GM18502 (cell line): ENCODE results near the gene LAMC1.
"Not testable (repeated sequence)": the region's sequence is repeated elsewhere in the genome, so short reads cannot be mapped to it uniquely, and the experiment has no call there.

Experiments
- ATAC-seq: cut with Tn5 transposase; IDR thresholded peaks from one replicate; pipeline ENCODE4 v1.9.1; 2021; ENCODE audit warnings: mild to moderate bottlenecking; ENCODE audit not compliant: unreplicated experiment, poor library complexity

The LAMC1 gene

GRCh38 chr1:183139281-183139942 lies 116.2 kb downstream of the LAMC1 start:
- ATAC-seq: no peak

- no peak for ATAC-seq
Observed at GRCh38 chr1:183140633-183141032, 117.4 kb downstream of the LAMC1 start.

GRCh38 chr1:183142171-183142570 lies 119.0 kb downstream of the LAMC1 start:
- no peak for ATAC-seq

- no peak for ATAC-seq
Observed at GRCh38 chr1:183143576-183144315, 120.5 kb downstream of the LAMC1 start.

- ATAC-seq: no peak
Observed at GRCh38 chr1:183144752-183145151, 121.5 kb downstream of the LAMC1 start.

- no peak for ATAC-seq
Observed at GRCh38 chr1:183147735-183148134, 124.5 kb downstream of the LAMC1 start.

GRCh38 chr1:183148599-183148998 lies 125.4 kb downstream of the LAMC1 start:
- no peak for ATAC-seq

GRCh38 chr1:183149273-183149672 lies 126.1 kb downstream of the LAMC1 start:
- no peak for ATAC-seq

- not testable (repeated sequence) for ATAC-seq
Observed at GRCh38 chr1:183150032-183150431, 126.8 kb downstream of the LAMC1 start.

GRCh38 chr1:183150445-183150844 lies 127.2 kb downstream of the LAMC1 start:
- ATAC-seq: no peak

GRCh38 chr1:183152180-183152579 lies 129.0 kb downstream of the LAMC1 start:
- no peak for ATAC-seq

- no peak for ATAC-seq
Observed at GRCh38 chr1:183155939-183156338, 132.7 kb downstream of the LAMC1 start.

- ATAC-seq: no peak
Observed at GRCh38 chr1:183159960-183160359, 136.7 kb downstream of the LAMC1 start.

GRCh38 chr1:183161391-183161790 lies 138.2 kb downstream of the LAMC1 start:
- ATAC-seq: no peak

GRCh38 chr1:183163316-183163715 lies 140.1 kb downstream of the LAMC1 start:
- ATAC-seq: no peak

- no peak for ATAC-seq
Observed at GRCh38 chr1:183164340-183164739, 141.1 kb downstream of the LAMC1 start.

GRCh38 chr1:183164963-183165362 lies 141.7 kb downstream of the LAMC1 start:
- no peak for ATAC-seq

- ATAC-seq: no peak
Observed at GRCh38 chr1:183165456-183165855, 142.2 kb downstream of the LAMC1 start.

- no peak for ATAC-seq
Observed at GRCh38 chr1:183166454-183166853, 143.2 kb downstream of the LAMC1 start.

- no peak for ATAC-seq
Observed at GRCh38 chr1:183167676-183168075, 144.5 kb downstream of the LAMC1 start.

GRCh38 chr1:183168308-183168707 lies 145.1 kb downstream of the LAMC1 start:
- ATAC-seq: no peak

- no peak for ATAC-seq
Observed at GRCh38 chr1:183173828-183174227, 150.6 kb downstream of the LAMC1 start.
